B cell (primary cell): ENCODE data around the gene TUBB4A.

Experiments used
- EZH2 ChIP-seq: IDR thresholded peaks from 2 replicates; pipeline ENCODE4 v1.6.1; 2012; ENCODE audit warnings: borderline replicate concordance, low read depth, mild to moderate bottlenecking, moderate library complexity, low read length; ENCODE audit not compliant: insufficient read depth, poor library complexity, severe bottlenecking
- TF ChIP-seq, protein P1 (sequence below): fragments of 200-600 bp; IDR thresholded peaks from one replicate; pipeline ENCODE4 v1.8.0; 2022; ENCODE audit warnings: antibody characterized with exemption, mild to moderate bottlenecking

DNA sequence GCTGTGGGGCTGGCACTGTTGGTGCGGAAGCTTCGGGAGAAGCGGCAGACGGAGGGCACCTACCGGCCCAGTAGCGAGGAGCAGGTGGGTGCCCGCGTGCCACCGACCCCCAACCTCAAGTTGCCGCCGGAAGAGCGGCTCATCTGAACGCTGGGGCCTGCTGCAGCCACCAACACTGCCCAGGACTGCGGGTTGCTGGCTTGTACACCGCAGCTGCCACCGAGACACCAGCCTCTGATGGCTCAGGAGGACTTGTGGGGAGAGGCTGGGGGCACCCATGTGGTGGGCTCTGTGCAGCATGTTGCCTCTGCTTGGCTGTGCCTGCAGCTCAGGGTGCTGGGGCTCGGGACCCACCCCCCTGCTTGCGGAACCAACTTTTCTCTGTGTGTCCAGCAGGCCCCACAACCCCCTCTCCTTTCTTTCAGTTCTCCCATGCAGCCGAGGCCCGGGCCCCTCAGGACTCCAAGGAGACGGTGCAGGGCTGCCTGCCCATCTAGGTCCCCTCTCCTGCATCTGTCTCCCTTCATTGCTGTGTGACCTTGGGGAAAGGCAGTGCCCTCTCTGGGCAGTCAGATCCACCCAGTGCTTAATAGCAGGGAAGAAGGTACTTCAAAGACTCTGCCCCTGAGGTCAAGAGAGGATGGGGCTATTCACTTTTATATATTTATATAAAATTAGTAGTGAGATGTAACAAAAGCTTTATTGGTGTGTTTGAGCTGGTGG, 35.4 kb downstream of the TUBB4A start:
- TF ChIP-seq, protein P1, sequence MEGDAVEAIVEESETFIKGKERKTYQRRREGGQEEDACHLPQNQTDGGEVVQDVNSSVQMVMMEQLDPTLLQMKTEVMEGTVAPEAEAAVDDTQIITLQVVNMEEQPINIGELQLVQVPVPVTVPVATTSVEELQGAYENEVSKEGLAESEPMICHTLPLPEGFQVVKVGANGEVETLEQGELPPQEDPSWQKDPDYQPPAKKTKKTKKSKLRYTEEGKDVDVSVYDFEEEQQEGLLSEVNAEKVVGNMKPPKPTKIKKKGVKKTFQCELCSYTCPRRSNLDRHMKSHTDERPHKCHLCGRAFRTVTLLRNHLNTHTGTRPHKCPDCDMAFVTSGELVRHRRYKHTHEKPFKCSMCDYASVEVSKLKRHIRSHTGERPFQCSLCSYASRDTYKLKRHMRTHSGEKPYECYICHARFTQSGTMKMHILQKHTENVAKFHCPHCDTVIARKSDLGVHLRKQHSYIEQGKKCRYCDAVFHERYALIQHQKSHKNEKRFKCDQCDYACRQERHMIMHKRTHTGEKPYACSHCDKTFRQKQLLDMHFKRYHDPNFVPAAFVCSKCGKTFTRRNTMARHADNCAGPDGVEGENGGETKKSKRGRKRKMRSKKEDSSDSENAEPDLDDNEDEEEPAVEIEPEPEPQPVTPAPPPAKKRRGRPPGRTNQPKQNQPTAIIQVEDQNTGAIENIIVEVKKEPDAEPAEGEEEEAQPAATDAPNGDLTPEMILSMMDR, result no peak
- TF ChIP-seq EZH2, result no peak
